HepG2 (cell line): ENCODE measurements around the gene ZNF621.

ENCODE experiments used
- POLR2A ChIP-seq, 2 experiments: IDR thresholded peaks; 2 replicates each; pipeline ENCODE4 v1.6.1; 2011; ENCODE audit warnings: low read depth in 2 of 2, low read length in 2 of 2, mild to moderate bottlenecking in 1 of 2, moderate library complexity in 1 of 2; ENCODE audit not compliant: insufficient read depth in 1 of 2
- POLR2AphosphoS2 ChIP-seq: IDR thresholded peaks from 2 replicates; pipeline ENCODE4 v1.6.1; 2011; ENCODE audit warnings: low read depth, low read length, improper control_type of control experiment
- SRF ChIP-seq: IDR thresholded peaks from 2 replicates; pipeline ENCODE4 v1.6.1; 2011; ENCODE audit warnings: mild to moderate bottlenecking, low read depth, low read length, moderate library complexity
- ZNF749 ChIP-seq: sonication (generic); formaldehyde crosslinking; IDR thresholded peaks from 2 replicates; pipeline ENCODE4 v1.8.0; 2022; ENCODE audit warnings: mild to moderate bottlenecking, missing genetic modification reagents, moderate library complexity, borderline replicate concordance

GRCh38 chr3:40494698-40495097, 30.1 kb upstream of the ZNF621 start:
- TF ChIP-seq ZNF749 (CRISPR knock-in tag) (no peak), POLR2A (IDR thresholded peaks at IDR 0.05; ENCODE audit: insufficient read depth in 1 of 2, low read depth in 2 of 2, low read length in 2 of 2) (no peak), SRF (no peak), POLR2AphosphoS2 (no peak)
